Measurements from ENCODE around the gene ZCWPW1. TPM values are rescaled to one million over a fixed set of nuclear protein-coding genes. Genes with fewer than 3 reads are reported as not detected.

The ZCWPW1 gene
- total and polyA plus RNA-seq, 2 of the 13 experiments (the other 11 are each of a cell fraction or from before 2014, with no cell fraction given): 2.4 to 2.5 TPM

GRCh38 chr7:100429637-100430492 lies 1.4 kb upstream of the ZCWPW1 start, which contains the start of gene MEPCE (continued):
- TF ChIP-seq ARID4A (CRISPR knock-in tag; IDR thresholded peaks at IDR 0.05; ENCODE audit: borderline replicate concordance) (no peak), ZNF557 (CRISPR knock-in tag; IDR thresholded peaks at IDR 0.05) (no peak), CBFB (CRISPR knock-in tag; IDR thresholded peaks at IDR 0.05) (no peak; the same call in 1 of the 2 replicates), DNMT3B (CRISPR knock-in tag; conservative IDR thresholded peaks at IDR 0.05) (no peak), ZNF225 (CRISPR knock-in tag; IDR thresholded peaks at IDR 0.05) (peak; percentile 58; the same call in 1 of the 2 replicates), JARID2 (CRISPR knock-in tag; IDR thresholded peaks at IDR 0.05; ENCODE audit: insufficient replicate concordance) (no peak), ELK4 (CRISPR knock-in tag; IDR thresholded peaks at IDR 0.05; ENCODE audit: borderline replicate concordance) (no peak), IRF1 (CRISPR knock-in tag; IDR thresholded peaks at IDR 0.05; ENCODE audit: low read depth) (no peak), RBM39 (IDR thresholded peaks at IDR 0.05; ENCODE audit: low read depth, low read length, poor library complexity, severe bottlenecking) (peak; percentile 18), ZBTB33 (CRISPR knock-in tag; IDR thresholded peaks at IDR 0.05) (no peak), SP4 (CRISPR knock-in tag; IDR thresholded peaks at IDR 0.05) (no peak), JDP2 (CRISPR knock-in tag; IDR thresholded peaks at IDR 0.05; ENCODE audit: borderline replicate concordance) (no peak), CSRNP2 (CRISPR knock-in tag; conservative IDR thresholded peaks at IDR 0.05; ENCODE audit: low read depth) (no peak), ZNF619 (CRISPR knock-in tag; IDR thresholded peaks at IDR 0.05) (no peak), SMAD1 (CRISPR knock-in tag; IDR thresholded peaks at IDR 0.05; ENCODE audit: borderline replicate concordance, low read depth) (no peak), RELA (CRISPR knock-in tag; IDR thresholded peaks at IDR 0.05) (no peak), ZNF572 (CRISPR knock-in tag; IDR thresholded peaks at IDR 0.05) (no peak; the same call in 1 of the 2 replicates), AGO1 (IDR thresholded peaks at IDR 0.05; ENCODE audit: low read depth, low read length, poor library complexity, severe bottlenecking) (peak; percentile 23), ZFY (CRISPR knock-in tag; IDR thresholded peaks at IDR 0.05) (peak; percentile 63)

All from HepG2 (cell line).